ENCODE results near the gene ZNF43.
"Not testable (repeated sequence)": the region's sequence is repeated elsewhere in the genome, so short reads cannot be mapped to it uniquely, and the experiment has no call there.

Gene ZNF43
- 27.7 to 36.9 reads per million in 2 donors for total RNA-seq

DNA sequence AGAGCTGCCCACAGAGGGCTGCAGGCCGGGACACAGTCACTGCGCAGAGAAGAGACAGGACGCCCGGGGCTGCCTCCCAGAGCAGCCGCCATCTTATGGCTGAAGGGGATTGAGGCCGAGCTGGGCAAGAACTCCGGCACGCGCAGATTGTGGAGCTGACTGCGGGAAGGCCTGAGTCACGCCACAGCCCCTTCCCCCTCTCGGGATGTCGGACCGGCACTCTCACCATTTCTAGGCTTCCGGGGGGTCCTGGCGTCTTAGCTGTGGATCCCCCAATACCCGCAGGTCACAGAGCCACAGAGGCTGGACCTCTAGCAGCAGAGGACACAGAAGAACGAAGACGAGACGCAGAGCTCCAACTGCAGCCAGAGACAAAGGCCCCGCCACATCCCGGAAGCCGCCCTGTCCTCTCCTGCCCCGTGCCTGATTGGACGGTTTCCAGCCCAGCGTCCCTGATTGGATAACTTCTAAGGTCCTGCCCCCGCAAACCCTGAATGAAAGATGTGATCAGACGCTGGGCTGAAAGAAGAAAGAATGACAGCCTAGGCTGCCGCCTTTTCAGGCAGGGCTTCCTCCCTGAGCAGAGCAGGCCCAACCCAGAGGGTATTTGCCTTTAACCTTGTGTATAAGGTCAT, at the start of gene ZNF43:
Gene ZNF43 (minus strand): TSS at position 373 of the 635 bp plus-strand sequence. CDS start 144 bp downstream, at position 229.
- peak; percentile 74 to 97 (median 86) for DNase-seq

DNA sequence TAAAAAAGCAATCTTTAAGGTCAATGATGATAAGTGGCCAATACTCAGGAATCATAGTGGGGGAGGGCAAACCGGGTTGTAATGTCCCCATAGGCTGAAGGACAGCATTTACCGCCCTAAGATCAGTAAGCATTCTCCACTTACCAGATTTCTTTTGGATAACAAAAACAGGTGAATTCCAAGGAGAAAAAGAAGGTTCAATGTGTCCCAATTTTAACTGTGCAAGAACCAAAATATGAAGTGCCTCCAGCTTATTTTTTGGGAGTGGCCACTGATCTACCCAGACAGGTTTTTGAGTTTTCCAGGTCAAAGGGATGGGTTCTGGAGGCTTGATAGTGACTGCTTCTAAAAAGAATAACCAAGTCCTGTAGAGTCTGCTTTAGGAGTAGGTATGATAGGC, 49.5 kb upstream of the ZNF43 start:
- not testable (repeated sequence) for DNase-seq

DNA sequence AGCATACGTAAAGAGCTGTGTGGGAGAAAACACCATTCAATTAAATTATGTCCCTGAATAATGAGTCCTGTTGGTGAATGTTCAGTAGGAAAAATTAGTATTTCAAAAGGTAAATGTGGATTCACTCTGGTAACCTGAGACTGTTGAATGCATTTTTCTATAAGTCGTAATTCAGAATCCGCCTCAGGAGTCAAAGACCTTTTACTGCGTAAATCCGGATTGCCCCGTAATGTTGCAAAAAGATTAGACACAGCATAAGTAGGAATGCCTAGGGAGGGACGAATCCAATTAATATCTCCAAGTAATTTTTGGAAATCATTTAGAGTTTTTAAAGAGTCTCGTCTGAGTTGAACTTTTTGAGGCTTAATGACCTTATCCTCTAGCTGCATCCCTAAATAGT, 48.8 kb upstream of the ZNF43 start:
- DNase-seq, result not testable (repeated sequence)

DNA sequence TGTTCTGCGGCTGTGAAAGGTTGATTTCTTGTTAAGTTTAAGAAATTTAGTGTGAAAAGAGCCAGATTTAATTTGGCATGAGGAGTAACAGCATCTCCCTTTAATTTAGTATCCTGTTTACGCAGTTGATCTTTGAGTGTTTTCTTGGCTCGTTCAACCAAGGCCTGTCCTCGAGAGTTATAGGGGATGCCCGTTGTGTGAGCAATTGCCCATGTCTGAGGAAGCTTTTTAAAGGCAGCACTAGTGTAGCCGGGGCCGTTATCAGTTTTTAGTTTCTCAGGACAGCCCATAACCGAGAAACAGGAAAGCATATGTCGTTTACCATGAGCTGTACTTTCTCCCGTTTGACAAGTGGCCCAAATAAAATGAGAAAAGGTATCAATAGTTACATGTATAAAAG, 47.5 kb upstream of the ZNF43 start:
- no peak for DNase-seq

DNA sequence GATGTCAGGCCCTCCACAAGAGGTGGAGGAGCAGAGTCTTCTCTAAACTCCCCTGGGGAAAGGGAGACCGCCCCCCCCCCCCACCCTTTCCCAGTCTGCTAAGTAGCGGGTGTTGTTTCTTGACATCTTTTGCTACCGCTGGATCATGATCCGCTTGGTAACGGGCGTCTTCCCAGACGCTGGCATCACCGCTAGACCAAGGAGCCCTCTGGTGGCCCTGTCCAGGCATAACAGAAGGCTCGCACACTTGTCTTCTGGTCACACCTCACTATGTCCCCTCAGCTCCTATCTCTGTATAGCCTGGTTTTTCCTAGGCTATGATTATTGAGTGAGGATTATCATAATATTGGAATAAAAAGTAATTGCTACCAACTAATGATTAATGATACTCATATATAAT, 44.8 kb upstream of the ZNF43 start:
- not testable (repeated sequence) for DNase-seq

DNA sequence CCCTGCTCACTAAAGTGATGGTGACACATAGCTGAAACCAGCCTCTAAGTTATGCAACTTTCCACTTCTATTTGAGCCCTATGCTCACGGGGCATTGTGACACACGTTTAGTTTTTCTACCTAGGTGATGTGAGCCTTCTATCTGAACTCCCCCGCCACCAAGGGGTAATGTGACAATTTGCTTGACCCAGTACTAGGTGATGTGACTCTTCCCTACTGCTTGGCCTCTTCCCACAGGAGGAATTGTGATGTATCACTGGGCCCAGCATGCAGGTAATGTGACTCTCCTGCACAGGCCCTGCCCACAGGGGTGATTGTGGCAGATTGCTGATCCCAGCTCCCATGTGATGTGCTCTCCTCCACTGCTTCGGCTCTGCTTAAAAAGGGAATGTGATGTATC, 42.7 kb upstream of the ZNF43 start:
- no peak for DNase-seq

DNA sequence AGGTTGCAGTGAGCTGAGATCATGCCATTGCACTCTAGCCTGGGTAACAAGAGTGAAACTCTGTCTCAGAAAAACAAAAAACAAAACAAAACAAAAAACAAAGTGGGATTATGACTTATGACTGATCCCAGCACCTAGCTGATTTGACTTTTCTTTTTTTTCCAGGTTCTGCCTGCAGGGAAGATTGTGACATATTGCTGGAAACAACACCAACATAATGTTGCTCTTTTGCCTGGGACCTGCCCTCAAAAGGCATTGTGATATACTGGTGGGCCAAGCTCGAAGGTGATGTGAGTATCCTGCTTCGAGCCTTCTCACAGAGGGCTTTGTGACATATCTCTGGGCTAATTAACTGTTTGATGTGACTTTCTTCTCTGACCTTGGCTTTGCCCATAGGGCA, 42.0 kb upstream of the ZNF43 start:
- DNase-seq, result no peak

DNA sequence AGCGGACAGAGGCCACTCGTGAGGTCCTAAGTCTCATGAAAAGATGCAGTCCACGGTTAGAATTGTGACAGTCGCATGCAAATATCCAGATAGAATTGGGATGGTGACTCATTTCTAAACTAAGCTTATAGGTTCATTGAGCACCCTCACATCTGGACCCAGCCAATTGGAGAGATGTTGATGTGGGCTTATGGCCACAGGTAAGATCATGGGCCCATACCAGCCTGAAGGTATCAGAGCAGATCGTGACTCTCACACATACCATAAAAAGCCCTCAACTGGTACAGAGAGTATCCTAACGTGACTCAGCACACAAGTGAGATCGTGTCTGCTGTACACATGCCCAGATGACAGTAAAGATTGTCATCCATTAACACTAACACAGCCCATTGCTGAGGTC, 40.6 kb upstream of the ZNF43 start:
- not testable (repeated sequence) for DNase-seq

DNA sequence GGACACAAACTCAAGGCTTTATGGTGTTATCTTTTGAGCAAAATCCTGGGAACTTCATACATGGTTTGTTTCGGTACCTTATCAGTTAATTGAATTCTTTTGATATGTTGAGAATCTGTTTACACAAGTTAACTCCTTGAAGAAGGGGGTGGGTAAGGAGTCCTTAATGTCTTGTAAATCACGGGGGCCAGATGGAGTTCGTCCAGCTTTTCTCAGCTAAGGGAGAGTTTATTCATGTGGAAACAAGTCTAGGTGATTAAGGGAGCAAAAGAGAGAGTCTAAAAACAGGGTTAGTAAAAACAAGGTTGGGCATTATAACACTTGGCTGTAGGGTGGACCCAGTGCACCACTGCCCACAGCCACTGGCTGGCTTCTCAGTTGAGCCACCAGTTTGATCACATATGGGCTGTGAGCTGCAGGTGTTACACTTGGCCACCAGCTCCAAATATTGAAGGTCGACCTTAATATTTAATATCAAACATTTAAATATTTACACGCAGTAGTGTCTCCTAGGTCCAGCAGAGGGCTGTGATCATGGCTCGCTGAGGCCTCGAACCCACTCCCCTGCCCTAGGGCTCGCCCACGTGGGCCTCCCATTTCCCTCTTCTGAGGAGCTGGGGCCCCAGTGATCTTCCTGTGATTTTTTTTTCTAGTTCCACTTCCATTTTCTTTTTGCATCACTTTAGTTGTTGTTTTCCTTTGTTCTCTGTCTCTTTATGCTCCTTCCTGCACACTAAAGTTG, 21.0 kb upstream of the ZNF43 start:
- no peak for DNase-seq

DNA sequence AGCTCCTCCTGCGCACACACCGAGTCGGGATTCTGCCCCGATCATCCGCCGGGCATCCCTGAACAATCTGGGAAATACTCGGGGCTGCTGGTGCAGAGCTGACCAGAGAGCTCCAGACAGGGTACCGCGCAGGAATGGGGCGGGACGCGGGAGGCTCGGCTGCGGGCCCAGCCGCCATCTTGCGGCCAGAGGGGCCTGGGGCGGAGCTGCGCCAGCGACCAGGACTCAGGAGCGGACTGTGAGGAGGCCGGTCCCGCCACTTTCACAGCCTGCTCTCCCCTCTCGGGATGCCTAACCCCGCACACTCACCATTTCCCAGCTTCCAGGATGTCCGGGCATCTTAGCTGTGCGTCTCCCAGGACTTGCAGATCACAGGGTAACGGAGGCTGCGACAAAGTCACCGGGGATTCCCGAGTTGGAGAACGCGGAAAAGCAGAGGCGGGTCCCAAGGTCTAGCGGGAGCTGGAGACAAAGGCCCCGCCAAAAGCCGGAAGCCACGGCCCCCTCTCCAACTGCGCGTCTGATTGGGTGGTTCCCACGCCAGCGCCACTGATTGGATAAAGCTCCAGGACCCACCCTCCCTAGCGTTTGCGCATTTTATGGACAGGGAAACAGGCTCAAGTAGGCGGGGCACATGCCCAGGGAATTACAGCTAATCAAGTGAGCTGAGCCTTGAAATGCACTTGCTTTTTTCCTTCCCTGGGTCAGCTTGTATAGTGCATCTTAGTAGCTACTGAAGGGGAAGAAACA, 15.8 kb upstream of the ZNF43 start:
- peak; percentile 75 to 93 (median 85) for DNase-seq

DNA sequence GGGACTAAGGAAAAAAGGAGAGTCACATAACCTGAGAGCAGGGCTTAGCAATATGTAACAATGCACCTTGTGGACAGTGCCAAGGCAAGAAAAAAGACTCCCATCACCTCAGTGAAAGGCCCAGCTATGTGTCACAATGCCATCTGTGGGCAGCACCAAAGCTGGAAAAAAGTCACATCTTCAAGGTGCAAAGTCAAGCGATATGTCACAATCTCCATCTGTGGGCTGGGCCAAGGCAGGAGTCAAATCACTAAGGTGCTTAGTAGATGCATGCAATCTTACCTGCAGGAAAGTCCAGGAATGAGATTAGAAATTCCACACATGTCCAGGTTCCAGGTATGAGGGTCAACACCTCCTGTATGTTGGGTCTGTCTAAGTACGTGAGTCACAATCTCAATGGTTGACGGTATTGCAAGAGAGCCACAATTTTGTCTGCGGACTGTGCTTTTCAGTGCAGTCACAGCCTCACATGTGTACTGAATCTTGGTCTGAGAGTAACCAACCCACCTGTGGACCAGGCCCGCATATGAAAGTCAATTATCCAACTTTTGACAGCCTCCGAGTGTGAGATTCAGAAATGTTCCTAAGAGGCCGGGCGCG, 14.8 kb upstream of the ZNF43 start:
- no peak for DNase-seq

DNA sequence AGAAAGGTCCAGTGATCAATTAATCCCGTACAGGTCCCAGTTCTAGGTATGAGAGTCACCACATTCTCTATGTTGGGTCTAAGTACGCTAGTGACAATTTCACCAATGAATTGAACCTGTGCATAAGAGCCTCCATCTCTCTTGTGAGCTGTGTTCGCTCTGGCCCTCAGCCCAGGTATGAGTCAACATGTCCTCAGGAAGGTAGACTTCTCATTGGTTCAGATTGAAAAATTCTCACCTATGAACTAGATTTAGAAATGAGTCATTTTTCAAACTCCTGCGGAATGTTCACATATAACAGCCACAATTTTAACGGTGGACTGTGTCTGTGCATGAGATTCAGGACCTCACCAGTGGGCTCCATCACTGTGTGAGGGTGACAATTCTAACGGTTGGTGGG, 12.7 kb upstream of the ZNF43 start:
- DNase-seq, result no peak

DNA sequence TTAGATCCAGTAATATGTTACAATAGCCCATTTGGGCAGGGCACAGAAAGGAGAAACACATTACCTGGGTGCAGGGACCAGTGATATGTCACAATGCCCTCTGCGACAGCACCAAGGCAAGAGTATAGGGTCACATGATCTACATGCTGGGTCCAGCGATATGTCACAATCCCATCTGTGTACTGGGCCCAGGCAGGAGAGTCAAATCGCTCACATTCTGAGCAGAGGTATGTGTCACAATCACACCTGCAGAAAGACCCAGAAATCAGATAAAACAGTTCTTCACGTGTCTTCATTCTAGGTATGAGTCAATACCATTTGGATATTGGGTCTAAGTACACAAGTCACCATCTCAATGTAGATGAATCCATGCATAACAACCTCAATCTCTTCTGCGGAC, 7.1 kb upstream of the ZNF43 start:
- no peak for DNase-seq

DNA sequence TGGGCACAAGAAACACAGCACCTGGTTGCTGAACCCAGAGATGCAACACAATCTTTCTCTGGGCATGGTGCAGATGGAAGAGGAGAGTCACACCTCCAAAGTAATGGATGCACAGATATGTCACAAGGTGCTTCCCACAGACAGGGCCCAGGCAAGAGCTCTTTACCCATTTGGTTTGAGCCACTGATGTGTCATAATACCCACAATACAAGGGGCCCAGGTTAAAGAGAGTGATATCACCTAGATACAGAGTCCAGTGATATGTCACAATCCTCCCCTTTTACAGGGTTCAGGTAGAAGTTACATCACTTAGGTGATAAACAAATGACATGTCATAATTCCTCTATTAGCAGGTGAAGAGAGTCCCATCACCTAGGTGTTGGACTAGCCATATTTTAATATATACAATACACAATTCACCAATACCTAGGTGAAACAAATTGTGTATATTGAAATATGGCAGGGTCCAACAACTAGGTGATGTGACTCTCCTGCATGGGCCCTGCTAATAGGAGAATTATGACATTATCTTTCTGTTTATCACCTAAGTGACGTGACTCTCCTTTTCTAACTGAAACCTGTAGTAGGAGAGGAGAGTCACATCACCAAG, 5.6 kb upstream of the ZNF43 start:
- DNase-seq, result no peak

DNA sequence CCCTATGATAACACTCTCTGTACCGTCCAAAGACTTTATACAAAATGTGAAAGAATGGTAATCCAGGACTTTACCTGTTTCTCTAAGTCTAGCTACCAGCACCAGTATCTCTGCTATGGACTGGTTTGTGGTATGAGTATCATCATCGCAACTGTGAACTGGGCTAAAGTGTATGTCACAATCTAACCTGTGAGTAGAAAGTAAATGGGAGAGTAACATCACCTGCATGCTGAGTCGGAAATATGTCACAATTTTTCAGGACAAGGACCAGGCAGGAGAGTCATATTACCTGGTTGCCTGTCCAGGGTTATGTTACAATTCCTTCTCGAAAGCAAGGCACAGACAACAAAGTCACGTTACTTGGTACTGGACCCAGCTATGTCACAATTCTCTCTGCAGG, 5.1 kb upstream of the ZNF43 start:
- no peak for DNase-seq

DNA sequence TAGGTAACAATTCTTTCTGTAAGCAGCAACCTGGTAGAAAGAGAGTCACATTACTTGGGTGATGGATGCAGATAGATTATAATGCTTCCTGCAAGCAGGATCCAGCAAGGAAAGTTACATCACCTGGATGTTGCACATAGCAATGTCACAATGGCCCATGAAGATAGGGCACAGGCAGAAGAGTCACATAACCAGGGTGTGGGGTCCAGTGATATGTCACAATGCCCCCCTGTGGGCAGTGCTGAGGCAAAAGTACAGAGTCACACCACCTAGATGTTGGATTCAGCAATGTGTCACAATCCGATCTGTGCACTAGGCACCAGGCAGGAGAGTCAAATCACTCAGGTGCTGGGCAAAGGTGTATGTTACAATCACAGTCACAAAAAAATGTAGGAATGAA, 4.0 kb upstream of the ZNF43 start:
- no peak for DNase-seq

DNA sequence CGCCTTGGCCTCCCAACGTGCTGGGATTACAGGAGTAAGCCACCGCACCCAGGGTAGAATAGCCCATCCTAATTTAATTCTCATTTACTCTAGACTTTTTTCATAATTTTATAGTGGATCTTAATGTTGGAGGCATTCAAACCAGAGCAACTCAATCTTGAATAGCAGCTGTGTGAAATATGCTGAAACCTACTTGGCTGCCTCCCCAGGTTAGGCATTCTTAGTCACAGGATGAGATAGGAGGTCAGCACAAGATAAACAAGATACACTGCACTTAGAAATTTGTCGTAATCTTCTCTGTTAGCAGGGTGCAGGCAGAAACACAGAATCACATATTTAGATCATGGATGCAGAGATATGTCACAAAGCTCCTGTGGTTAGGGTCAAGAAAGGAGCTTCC, 2.7 kb upstream of the ZNF43 start:
- DNase-seq, result no peak

DNA sequence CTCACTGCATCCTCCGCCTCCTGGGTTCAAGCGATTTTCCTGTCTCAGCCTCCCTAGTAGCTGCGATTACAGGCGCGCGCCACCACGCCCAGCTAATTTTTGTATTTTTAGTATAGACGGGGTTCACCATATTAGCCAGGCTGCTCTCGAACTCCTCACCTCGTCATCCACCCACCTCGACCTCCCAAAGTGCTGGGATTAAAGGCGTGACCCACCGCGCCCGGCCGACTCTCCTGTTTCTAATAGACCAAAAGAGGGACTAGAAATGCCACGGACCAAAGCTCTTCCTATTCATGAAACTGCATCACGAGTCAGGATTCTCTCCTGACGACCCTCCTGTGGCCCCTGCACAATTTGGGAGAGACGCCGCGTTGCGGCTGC, 563 bp downstream of the ZNF43 start:
- DNase-seq, result no peak

DNA sequence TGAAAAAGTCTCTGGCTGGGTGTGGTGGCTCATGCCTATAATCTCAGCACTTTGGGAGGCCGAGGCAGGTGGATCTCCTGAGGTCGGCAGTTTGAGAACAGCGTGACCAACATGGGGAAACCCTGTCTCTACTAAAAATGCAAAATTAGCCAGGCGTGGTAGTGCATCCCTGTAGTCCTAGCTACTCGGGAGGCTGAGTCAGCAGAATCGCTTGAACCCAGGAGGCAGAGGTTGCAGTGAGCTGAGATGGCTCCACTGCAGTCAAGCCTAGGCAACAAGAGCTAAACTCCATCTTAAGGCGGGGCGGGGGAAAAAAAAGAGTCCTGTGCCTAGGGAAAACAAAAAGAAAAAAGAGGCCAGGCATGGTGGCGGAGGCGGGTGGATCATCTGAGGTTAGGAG, 2.2 kb downstream of the ZNF43 start:
- no peak for DNase-seq

DNA sequence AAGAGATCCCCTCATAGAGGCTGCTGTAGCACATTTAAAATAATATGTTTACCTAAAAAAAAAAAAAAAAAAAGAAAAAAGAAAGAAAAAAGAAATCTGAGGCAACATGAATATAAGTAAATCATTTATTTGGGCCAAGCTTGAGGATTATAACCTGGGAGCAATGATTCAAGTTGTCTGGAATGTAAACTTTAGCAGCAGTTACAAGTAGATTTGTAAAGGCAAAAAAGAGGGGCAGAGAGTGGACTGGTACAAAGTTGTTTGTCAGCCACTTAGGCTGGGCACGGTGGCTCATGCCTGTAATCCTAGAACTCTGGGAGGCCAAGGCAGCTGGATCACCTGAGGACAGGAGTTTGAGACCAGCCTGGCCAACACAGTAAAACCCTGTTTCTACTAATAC, 11.3 kb downstream of the ZNF43 start:
- no peak for DNase-seq

DNA sequence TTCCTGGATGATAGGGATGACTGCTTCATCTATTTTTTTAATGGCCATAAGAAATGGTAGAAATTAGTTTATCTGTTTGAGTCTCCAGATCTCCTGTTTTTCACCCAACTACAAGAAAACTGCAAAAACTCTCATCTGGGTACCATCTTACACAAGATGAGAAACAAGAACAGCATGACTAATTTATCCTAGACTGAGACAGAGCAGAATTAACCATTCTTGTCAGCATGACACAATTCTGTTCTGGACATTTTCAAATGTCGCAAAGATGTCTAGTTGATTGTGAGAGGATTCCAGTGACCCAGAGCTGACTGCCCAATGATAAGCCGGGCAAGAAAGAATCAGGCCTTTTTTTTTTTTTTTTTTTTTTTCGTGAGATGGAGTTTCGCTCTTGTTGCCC, 12.8 kb downstream of the ZNF43 start:
- DNase-seq, result no peak

DNA sequence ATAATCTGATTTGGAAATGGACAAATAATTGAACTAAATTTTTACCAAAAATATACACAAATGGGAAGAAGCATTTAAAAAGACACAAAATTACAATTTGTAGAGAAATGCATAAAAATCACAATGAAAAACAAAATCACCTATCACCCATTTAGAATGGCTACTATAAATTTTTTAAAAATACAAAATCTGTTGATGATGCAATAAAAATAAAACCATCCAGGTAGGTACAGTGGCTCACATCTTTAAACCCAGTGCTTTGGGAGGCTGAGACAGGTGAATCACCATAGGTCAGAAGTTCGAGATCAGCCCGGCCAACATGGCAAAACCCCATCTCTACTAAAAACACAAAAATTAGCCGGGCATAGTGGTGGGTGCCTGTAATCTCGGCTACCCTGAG, 23.5 kb downstream of the ZNF43 start:
- DNase-seq, result no peak

DNA sequence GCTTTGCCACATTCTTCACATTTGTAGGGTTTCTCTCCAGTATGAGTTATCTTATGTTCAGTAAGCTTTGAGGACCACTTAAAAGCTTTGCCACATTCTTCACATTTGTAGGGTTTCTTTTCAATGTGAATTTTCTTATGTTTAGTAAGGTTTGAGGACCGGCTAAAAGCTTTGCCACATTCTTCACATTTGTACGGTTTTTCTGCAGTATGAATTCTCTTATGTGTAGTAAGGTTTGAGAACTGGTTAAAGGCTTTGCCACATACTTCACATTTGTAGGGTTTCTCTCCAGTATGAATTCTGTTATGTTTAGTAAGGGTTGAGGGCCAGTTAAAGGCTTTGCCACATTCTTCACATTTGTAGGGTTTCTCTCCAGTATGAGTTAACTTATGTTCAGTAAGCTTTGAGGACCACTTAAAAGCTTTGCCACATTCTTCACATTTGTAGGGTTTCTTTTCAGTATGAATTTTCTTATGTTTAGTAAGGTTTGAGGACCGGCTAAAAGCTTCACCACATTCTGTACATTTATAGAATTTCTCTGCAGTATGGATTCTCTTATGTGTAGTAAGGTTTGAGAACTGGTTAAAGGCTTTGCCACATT, 27.5 kb downstream of the ZNF43 start:
- DNase-seq, result not testable (repeated sequence)
